GM04504 (cell line): ENCODE data around the gene PLCH1.
A peak's percentile ranks its signal among the peaks of the same experiment; 100 is the strongest.

Source experiments
- DNase-seq: peaks from one replicate; pipeline ENCODE4 v3.0.0-alpha.2; 2012; ENCODE audit warnings: low read depth

PLCH1 gene

GRCh38 chr3:155682426-155683343, 62.2 kb downstream of the PLCH1 start:
- DNase-seq, result no peak

DNA sequence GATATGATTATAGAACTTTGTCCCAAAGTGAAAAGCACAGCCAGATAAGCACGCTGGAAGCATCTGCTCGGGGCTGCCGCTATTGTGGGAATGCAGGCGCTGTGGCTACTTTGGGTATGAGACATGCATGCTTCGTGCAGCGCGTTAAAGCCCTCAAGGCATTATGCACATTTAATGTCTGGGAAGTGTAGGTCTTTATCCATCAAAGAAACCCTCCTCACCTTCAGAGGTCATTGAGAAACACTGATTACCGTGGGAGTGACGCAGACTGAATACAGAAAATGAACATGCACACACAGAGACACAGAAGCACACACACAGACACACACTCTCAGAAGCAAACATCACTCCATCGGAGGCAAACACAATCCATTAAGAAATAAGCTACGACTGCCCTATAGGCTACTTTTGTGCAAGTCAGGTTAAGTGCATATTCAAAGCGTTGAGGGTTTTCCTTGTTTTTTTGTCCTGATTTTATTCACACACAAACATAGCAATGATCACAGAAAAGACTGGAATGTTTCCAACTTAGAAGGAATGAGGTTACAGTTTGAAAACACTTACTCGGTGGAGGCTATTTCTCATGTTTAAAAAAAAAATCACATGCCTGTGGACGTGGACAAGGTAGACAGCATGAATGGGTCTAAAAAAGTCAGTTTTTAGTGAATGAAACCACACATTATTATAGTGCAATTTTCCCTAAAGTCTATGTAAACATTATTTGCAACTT, 68.5 kb downstream of the PLCH1 start:
- peak; percentile 51 for DNase-seq

GRCh38 chr3:155675094-155675493, 69.8 kb downstream of the PLCH1 start:
- DNase-seq, result no peak

GRCh38 chr3:155673421-155673820, 71.5 kb downstream of the PLCH1 start:
- no peak for DNase-seq

- no peak for DNase-seq
These were observed 74.5 kb downstream of the PLCH1 start for GRCh38 chr3:155670335-155670734.

GRCh38 chr3:155667988-155668387, 76.9 kb downstream of the PLCH1 start:
- no peak for DNase-seq

- peak; percentile 89 for DNase-seq
These were observed 79.8 kb downstream of the PLCH1 start for GRCh38 chr3:155664925-155665695.

DNA sequence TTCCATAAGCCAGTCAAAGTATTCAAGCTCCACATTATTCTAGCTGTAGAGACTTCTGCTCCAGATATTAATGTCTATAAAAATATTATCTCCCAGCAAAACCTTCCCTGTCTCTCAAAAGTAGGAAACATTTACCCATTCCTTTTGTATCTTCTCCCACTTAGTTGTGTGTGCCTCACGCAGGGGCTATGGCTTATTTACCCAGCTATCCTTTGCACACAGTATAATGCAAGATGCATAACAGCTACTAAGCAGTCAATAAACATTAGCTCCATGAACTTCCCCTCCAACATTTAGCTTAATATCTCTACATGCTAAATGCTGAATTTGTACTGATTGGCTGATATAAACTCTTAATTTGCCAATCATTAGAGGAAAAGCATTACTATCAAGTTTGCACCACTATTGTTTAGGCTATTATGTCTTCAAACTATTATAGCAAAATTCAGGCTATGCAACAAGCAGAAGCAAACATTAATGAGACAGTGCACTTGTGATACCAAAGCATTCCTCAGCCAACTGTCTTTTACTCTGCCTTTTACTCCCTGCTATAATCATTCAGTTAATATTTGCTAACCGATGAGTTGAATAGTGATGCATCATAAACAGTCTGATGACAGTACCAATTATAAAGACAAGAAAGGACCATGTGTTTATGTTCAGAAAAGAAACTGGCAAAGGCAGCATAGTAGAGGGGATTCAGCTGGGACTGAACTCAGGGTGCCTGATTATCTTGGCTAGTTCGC, 81.2 kb downstream of the PLCH1 start:
- no peak for DNase-seq

GRCh38 chr3:155661760-155662159, 83.1 kb downstream of the PLCH1 start:
- no peak for DNase-seq

DNA sequence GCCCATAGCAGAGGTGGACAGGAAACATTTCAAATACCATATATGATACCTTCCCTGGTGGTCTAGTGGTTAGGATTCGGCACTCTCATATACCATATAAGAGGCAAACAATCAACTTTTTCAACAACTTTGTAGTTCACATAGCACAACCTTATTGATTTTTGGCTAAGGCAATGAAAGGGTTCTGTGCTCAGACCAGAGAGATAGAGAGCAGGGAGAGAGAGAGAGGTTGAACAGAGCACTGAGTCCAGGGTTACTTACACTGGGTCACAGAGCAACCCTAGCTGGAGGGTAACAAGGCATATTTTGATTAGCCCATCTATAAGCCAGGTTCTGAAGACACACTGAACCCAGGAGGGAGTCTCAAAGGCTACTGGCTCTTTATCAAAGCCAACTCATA, 83.8 kb downstream of the PLCH1 start:
- DNase-seq, result no peak

DNA sequence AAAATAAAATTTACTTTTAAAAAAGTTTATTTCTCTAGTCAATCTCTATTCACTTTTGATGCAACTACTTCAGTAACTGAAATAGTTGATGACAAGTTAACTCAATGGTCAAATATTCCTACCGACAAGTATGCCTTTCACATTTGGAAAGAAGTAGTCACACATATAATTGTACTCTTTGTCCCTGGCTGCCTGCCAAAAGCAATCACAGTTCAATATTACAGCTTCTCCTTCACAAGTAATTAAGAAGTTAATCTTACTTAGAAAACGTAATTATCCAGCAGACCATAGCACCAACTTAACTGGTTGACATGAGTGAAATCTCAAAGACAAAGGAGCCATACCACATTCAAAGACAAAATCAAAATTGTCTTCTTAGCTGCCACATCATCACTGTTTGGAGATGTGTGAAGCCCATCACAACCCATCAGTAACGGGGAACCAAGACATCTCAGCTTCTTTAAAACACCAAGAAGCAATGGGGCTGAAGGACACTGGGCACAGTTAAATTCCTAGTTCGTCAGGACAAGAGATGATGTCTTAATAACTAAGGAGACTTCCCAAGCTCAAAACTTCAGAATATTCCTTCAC, 86.1 kb downstream of the PLCH1 start:
- no peak for DNase-seq

- DNase-seq, result no peak
These were observed 86.9 kb downstream of the PLCH1 start for GRCh38 chr3:155658006-155658405.

GRCh38 chr3:155657161-155657560, 87.7 kb downstream of the PLCH1 start:
- no peak for DNase-seq

GRCh38 chr3:155656466-155656865, 88.4 kb downstream of the PLCH1 start:
- no peak for DNase-seq

DNA sequence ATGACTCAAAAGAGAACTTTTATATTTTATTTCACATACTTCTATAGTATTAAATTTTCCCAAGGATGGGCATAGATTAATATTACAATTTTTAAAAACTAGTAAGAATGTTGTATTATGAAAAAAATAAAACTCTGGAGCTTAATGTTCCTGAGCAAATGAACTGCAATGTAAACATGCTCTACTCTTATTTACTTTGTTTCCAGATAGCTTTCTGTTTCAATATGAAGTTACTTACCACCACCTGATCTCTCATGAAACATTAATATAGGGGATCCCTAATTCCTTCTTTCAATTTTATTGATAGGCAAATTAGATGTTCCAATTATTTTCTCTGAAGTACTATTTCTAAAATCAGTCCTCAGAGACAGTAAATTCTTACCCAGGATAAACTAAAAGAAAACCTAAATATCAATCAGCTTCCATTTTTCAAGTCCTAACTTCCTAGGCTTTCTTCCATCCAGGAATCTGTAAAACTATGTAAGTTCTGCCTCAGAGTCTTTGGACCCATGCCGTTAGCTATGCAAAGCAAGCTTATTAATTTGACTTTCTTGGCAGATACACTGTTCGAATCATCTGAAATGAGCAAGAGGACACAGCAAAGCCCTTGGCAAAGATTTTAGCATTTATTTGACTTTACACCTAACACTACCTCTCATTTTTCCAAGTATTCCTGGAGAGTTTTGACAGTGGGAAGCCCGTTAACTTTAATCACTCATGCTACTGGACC, 93.2 kb downstream of the PLCH1 start:
- DNase-seq, result no peak

DNA sequence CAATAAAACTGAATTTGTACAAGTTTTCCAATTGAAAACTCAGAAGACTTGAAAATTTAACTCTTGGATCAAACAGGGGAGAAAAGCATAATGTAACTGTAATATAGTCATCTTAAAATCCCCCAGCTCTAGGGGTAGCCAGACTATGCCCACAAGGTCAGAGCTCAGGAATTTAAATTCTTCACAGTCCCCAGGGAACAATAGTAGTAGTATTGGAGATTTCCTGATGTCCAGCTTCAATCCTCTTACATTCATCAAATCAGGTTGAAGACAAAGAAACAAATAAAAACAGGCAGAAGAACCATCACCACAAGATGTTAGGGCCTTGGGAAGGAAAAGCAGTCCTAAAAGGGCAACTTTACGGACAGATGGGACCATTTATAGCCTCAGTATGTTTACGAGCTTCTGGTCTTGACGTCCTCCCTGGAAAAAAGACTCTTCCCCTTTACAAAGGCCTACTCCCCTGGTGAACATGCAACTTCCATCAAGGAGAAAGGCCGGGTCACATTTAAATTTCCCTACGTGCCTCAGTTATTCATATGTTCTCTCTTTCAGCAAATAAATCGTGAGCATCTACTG, 96.8 kb downstream of the PLCH1 start:
- DNase-seq, result no peak

GRCh38 chr3:155647206-155647605, 97.7 kb downstream of the PLCH1 start:
- DNase-seq, result no peak

DNA sequence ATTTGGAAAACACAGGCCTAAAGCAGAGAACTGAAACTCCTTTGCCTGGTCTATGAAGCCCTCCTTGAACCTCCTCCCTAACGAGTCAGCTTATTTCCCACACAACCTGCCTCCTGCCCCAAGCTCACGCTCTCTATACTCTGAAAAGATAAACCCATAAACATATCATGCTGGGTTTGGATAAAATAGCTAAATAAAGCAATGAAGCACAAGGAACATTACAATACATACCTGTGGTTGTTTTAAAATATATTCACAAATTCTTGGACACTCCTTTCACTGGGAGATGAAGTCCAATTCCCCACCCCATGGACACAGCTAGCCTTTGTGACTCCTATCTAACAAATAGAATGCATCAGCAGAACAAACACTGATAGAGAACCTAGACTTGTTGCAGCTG, 98.2 kb downstream of the PLCH1 start:
- DNase-seq, result no peak

DNA sequence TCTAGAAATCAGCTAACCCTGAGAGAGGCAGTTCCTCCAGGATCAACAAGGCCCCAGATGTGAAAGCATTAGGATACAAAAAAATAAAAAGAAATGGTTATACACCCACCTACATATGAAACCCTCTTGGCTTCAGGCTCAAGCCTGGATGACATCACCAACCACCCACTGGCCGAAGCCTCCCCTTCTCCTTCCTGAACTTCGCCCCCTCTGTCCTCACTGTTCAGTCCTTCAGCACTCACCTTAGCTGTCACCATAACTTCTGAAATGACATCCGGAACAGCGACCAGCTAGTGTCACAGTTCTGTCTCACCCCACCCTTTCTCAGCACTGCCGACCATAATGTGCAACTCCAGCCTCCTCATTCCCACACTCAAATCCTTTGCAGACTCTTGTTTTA, 98.7 kb downstream of the PLCH1 start:
- no peak for DNase-seq

DNA sequence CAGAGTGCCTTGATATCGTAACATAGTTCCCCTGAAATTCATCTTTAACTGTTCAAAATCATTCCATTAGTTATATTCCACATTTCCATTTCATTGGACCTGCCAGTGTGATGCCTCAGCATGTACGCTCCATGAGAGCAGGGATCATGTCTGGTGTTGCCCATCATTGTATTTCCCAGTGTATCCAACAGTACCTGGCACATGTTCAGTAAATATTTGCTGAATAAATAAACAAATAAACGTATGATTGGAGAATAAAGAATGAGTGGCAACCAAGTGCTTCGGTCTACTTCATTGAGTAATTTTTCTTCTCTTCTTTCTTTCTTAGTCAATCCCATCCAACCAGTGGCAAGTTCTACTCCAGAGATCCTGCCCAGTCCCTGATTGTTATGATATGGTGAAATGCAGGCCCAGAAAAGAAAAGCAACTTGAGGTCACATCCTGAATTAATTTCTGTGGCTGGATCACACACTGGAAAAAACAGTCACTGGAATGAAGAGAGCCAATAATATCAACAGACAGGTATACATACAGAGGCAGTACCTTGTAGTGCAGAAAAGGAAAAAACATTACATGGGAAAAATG, 101.2 kb downstream of the PLCH1 start:
- DNase-seq, result no peak
